Measurements from ENCODE around the gene SLC5A10. TPM values are rescaled to one million over a fixed set of nuclear protein-coding genes. Genes with fewer than 3 reads are reported as not detected.
A peak's percentile ranks its signal among the peaks of the same experiment; 100 is the strongest.

Gene SLC5A10
- polyA plus RNA-seq, 3 donors, result 0.10 to 0.17 (median 0.12) TPM

- intact Hi-C loops (cut with micrococcal nuclease), result loop anchor here in 1 of 2 donors (10.0 kb wide), 1 partner anchor 45 kb away; the partner anchor contains the start of gene FAM83G
- Histone ChIP-seq H3K36me3 (replicated peaks in 1 of 2; ENCODE audit: control insufficient read depth in 1 of 2, insufficient read depth in 2 of 2, low read length in 2 of 2) (no peaks in the 10 kb centered on the region), H4K20me1 (ENCODE audit: insufficient read depth, low read length) (no peaks in the 10 kb centered on the region), H3K4me1 (ENCODE audit: control insufficient read depth in 1 of 2, insufficient read depth in 2 of 2, low read length in 2 of 2) (no peaks in the 10 kb centered on the region), H3K9ac (ENCODE audit: insufficient read depth, low read length, poor library complexity, severe bottlenecking) (no peak overlapping the region), H3K27ac (ENCODE audit: low read depth in 1 of 2, low read length in 2 of 2) (no peak overlapping the region), H3K27me3 (ENCODE audit: control insufficient read depth in 2 of 2, insufficient read depth in 2 of 2, low read length in 2 of 2) (no peaks in the 10 kb centered on the region), H3K4me3 (replicated peaks in 1 of 3; ENCODE audit: low read depth in 2 of 3, low read length in 3 of 3) (no peak overlapping the region), H3K79me2 (ENCODE audit: insufficient read depth, low read length) (no peaks in the 10 kb centered on the region), H3K9me3 (replicated peaks in 1 of 2; ENCODE audit: control insufficient read depth in 1 of 2, insufficient read depth in 1 of 2, low read length in 2 of 2) (no peaks in the 10 kb centered on the region), H2AFZ (ENCODE audit: insufficient read depth, low read depth, low read length, poor library complexity, severe bottlenecking) (no peak overlapping the region), H3K4me2 (replicated peaks; ENCODE audit: extremely low read depth, low read length, poor library complexity, severe bottlenecking) (no peak overlapping the region)
- 94% methylated on average over 5 of the region's 5 CpGs for WGBS (ENCODE audit: insufficient coverage)
- Mint-ChIP-seq H3K4me1 (peaks cover 4% of the 10 kb centered on the region), H3K27me3 (ENCODE audit: low read depth in 3 of 3) (peaks cover 2 to 5% (median 4%) of the 10 kb centered on the region in 3 donors), H3K36me3 (no peaks in the 10 kb centered on the region), H3K9me3 (no peaks in the 10 kb centered on the region), H3K27ac (no peak overlapping the region), H3K4me3 (no peak overlapping the region)
- TF ChIP-seq CTCF (IDR thresholded peaks at IDR 0.05), result no peak
- DNase-seq, result peak in 1 of 3 donors; percentile 2
These were observed 7.9 kb downstream of the SLC5A10 start for GRCh38 chr17:18959845-18960240.

- no peaks in the 10 kb centered on the region for H3K36me3 Mint-ChIP-seq
- no peak for DNase-seq
- intact Hi-C loops (cut with micrococcal nuclease), result no loop called here
- no peak overlapping the region for H3K4me2 ChIP-seq (replicated peaks; ENCODE audit: extremely low read depth, low read length, poor library complexity, severe bottlenecking)
- H4K20me1 ChIP-seq (ENCODE audit: insufficient read depth, low read length), result no peaks in the 10 kb centered on the region
- H3K27me3 ChIP-seq (ENCODE audit: control insufficient read depth in 2 of 2, insufficient read depth in 2 of 2, low read length in 2 of 2), result no peaks in the 10 kb centered on the region
- no peak overlapping the region for H3K4me3 Mint-ChIP-seq
- H3K9ac ChIP-seq (ENCODE audit: insufficient read depth, low read length, poor library complexity, severe bottlenecking), result no peak overlapping the region
- peaks cover 2 to 5% (median 4%) of the 10 kb centered on the region in 3 donors for H3K27me3 Mint-ChIP-seq (ENCODE audit: low read depth in 3 of 3)
- TF ChIP-seq CTCF (IDR thresholded peaks at IDR 0.05), result no peak
- H3K4me3 ChIP-seq (replicated peaks in 1 of 3; ENCODE audit: low read depth in 2 of 3, low read length in 3 of 3), result no peak overlapping the region
- no peak overlapping the region for H3K27ac ChIP-seq (ENCODE audit: low read depth in 1 of 2, low read length in 2 of 2)
- H3K9me3 ChIP-seq (replicated peaks in 1 of 2; ENCODE audit: control insufficient read depth in 1 of 2, insufficient read depth in 1 of 2, low read length in 2 of 2), result no peaks in the 10 kb centered on the region
- peaks cover 4% of the 10 kb centered on the region for H3K4me1 Mint-ChIP-seq
- no peaks in the 10 kb centered on the region for H3K36me3 ChIP-seq (replicated peaks in 1 of 2; ENCODE audit: control insufficient read depth in 1 of 2, insufficient read depth in 2 of 2, low read length in 2 of 2)
- 94% methylated on average over 15 of the region's 15 CpGs for WGBS (ENCODE audit: insufficient coverage)
- no peak overlapping the region for H3K27ac Mint-ChIP-seq
- no peak overlapping the region for H2AFZ ChIP-seq (ENCODE audit: insufficient read depth, low read depth, low read length, poor library complexity, severe bottlenecking)
- H3K4me1 ChIP-seq (ENCODE audit: control insufficient read depth in 1 of 2, insufficient read depth in 2 of 2, low read length in 2 of 2), result no peaks in the 10 kb centered on the region
- no peaks in the 10 kb centered on the region for H3K79me2 ChIP-seq (ENCODE audit: insufficient read depth, low read length)
- H3K9me3 Mint-ChIP-seq, result no peaks in the 10 kb centered on the region
These were observed 8.3 kb downstream of the SLC5A10 start for GRCh38 chr17:18960241-18960665.
